Measurements from ENCODE around the gene CFAP141.

CFAP141 gene

GRCh38 chr1:154178013-154178412 lies 28.1 kb downstream of the CFAP141 start:
- DNase-seq (ENCODE audit: extremely low spot score, insufficient read length, low read depth): no peak
- no peak for FAIRE-seq

GRCh38 chr1:154176337-154176736 lies 29.8 kb downstream of the CFAP141 start:
- no peak for DNase-seq (ENCODE audit: extremely low spot score, insufficient read length, low read depth)
- no peak for FAIRE-seq

DNA sequence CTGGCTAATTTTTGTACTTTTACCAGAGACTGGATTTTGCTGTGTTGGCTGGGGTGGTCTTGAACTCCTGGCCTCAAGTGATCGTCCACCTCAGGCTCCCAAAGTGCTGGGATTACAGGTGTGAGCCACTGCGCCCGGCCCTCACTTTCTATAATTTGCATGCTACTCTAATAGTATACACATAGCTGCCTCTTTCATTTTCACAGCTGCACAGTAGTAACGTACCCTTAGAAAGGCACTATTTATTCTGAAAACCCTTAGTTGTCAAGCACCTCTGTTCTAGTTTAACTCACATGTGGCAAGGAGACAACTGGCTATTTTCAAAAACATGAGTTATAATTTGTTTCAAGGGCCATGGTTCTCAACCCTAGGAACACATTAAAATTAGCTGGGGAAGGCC lies 31.5 kb downstream of the CFAP141 start:
- no peak for FAIRE-seq
- no peak for DNase-seq (ENCODE audit: extremely low spot score, insufficient read length, low read depth)

- FAIRE-seq: no peak
- DNase-seq (ENCODE audit: extremely low spot score, insufficient read length, low read depth): no peak
These were observed 34.3 kb downstream of the CFAP141 start for GRCh38 chr1:154171880-154172279.

DNA sequence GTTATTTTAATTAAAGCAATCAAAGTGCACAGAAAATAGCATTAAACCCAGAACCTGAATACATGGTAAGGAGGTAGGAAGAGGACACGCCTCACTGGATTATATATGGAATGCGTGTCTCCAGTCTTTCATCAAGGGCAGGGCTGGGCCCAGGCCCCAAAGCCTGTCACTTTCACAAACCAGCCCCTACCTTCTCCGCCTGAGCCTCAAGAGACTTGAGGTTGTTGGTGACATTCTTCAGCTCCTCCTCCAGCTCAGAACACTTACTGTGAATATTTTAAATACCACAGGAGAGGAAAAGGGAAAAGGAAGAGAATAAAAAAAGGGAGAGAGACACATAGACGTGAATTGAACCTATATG lies 34.9 kb downstream of the CFAP141 start:
- FAIRE-seq: no peak
- no peak for DNase-seq (ENCODE audit: extremely low spot score, insufficient read length, low read depth)

DNA sequence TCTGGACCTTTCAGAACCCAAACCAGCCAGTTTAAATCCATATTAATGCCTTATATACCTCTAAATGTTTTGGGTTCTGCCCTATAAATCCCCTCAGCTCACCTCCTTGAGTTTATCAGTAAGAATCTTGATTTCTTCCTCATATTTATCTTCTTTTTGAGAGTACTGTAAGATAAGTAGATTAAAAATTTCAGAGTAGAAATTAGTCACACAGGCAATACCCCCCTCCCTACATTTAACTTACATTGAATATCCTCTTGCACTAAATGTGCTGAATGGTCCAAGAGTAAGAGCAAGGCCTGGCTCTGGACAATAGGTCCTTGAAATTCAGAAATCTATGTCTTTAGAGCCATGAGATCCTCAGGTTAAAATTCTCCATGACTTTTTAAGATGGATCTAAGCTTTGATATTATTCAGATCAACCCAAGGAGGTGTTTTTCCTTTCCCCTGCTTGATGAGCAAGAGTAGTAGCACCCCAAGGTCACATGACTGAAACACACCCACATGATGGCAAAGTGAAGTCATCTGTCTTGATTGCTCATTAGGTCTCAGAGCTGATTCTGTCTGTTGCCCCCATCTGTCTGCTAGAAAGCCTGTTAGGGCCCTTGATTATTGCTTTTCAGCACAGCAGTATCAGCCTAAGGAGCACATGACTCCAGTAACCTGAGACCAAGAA lies 35.4 kb downstream of the CFAP141 start:
- DNase-seq (ENCODE audit: extremely low spot score, insufficient read length, low read depth) (no peak), FAIRE-seq (peak; percentile 66)

DNA sequence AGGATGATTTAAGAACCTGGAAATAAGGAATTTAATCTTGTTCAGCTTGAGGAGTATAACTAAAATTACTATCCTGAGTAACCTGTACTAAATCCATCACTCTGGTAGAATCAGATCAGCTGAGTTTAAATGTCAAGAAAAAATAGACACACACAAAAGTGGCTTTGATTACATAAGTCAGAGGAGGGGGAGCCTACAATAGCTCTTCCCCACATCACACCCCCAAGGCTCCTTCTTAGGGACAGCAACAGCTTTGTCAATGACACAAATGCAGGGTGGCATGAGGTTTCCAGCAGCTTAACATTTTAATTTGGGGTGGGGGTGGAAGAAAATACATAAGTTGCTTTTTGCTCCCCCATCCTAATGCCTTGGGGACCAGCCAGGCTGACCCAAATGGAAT lies 38.7 kb downstream of the CFAP141 start:
- no peak for FAIRE-seq

DNA sequence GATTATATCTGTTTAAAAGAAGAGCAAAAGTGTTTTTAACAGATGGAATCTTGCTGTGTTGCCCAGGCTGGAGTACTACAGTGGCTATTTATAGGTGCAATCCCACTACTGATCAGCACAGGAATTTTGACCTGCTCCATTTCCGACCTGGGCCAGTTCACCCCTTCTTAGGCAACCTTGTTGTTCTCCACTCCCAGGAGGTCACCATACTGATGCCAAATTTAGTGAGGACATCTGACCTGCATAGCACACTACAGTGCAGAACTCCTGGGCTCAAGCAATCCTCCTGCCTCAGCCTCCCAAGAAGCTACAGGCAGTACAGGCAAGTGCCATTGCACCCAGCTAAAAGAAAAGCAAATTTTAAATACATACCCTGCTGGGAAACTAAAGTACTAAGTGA lies 39.9 kb downstream of the CFAP141 start:
- FAIRE-seq (no peak), DNase-seq (ENCODE audit: extremely low spot score, insufficient read length, low read depth) (no peak)

More for the DNA sequence above, 38.7 kb downstream of the CFAP141 start:
- DNase-seq (ENCODE audit: extremely low spot score, insufficient read length, low read depth): no peak

GRCh38 chr1:154159554-154159953 lies 46.6 kb downstream of the CFAP141 start:
- FAIRE-seq (no peak), DNase-seq (ENCODE audit: extremely low spot score, insufficient read length, low read depth) (no peak)

DNA sequence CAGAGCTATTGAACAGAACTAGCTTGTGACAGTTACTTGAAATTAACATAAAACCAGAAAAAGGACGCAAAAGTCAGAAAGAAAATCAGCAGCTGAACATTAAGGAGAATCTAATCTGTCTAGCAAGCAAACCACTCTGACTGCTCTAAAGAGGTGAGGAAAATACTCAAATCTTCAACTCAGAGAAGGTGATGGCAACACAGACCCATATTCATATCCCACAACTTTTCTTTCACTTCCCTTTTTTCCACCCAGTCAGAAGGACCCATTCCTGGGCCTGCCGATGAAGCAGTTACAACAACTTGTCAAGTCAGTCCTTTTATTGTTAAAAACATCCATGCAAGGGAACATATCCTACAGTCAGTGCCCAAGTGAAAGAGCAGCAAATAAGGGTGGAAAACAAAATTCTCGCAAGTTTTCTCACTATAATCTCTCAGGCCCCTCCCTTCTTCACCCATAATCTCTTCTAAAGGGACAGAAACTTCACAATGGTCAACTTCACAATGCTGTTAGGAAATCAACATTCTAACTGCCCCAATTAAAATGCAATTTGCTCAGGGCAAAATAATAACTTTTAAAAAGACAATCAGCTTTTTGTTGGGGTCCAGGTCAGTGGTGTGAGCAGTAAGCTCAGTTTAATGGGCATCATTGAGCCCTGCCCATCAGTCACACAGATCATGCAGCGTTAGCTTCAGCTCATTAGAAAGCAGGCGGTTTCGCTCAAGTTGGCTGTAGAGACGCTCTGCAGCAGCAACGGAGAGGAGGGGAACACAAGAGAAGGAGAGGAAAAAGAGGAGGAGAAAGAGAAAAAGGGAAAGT lies 47.6 kb downstream of the CFAP141 start:
- FAIRE-seq (no peak), DNase-seq (ENCODE audit: extremely low spot score, insufficient read length, low read depth) (no peak)

DNA sequence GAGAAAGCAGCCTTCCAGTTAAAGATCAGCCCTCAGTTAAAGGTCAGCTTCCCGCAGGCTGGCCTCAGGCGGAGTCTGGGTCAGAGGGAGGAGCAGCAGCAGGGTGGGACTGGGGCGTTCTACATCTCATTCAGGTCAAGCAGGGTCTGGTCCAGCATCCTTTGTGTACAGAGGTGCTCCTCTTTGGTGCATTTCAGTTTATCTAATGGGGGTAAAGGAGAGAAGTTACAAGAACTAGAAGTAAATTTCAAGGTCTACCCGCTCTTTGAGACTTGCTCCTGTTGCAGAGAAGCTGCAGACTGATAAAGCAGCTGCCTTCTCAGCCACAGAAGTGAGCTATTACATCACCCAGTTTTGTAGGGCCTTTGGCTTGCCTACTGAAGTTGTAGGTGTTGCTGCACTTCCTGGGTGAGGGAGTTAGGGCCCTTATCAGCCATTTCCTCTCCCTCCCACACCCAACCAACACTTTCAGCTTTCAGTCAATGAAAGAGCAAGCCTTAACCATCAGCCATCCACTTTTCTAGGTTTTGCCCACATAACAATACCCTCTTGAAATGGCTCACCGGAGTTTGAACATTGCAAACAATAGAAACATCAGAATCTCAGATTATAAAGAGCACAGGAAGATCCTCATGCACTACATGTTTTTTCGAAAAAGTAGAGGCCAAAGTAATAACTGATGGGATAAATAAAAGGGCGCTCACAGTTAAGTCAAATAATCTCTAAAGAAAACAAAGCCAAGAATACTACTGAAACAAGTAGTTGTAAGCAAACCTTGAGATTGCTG lies 48.4 kb downstream of the CFAP141 start:
- DNase-seq (ENCODE audit: extremely low spot score, insufficient read length, low read depth) (peak; percentile 47), FAIRE-seq (peak; percentile 80)

GRCh38 chr1:154155251-154155650 lies 50.9 kb downstream of the CFAP141 start:
- FAIRE-seq (no peak), DNase-seq (ENCODE audit: extremely low spot score, insufficient read length, low read depth) (no peak)

GRCh38 chr1:154154534-154155191 lies 51.5 kb downstream of the CFAP141 start, which contains the start of gene NUP210L:
NUP210L (minus strand) TSS chr1:154155073.
- no peak for FAIRE-seq
- no peak for DNase-seq (ENCODE audit: extremely low spot score, insufficient read length, low read depth)

DNA sequence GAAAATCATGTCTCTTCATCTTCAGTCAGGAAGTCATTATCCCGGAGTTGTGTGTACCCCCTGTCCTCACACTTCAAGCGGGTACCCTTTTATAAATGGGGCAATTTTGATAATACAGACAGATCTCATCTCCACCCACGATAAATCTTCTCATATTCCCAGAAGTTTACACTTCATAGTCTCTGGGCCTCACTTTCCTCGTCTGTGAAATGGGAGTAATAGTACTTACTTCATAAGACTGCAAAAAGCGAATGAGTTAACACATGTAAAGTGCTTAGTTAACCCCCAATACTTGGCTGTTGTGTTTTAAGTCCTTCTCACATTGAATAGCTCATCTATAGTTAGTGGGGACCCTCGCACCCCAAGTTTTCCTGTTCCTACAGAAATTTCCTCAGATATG lies 52.1 kb downstream of the CFAP141 start:
- no peak for DNase-seq (ENCODE audit: extremely low spot score, insufficient read length, low read depth)
- FAIRE-seq: no peak

DNA sequence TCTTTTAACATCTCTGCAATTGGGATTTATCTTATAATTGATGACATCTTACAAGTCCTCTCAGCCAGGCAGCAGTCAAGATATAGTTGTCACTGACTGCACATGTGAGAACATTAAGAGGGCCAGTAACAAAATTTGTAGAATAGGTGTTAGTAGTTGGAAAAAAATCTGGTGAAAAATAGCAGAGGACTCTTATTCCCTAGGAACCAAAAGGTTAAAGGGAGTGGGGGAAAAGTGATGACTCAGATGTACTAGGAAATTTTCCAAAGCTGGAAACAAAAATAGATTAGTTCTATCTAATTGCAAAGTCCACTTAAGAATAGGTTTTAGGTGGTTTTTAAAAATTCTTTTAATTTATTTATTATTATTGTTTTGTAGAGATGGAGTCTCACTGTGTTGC lies 54.8 kb downstream of the CFAP141 start:
- FAIRE-seq (no peak), DNase-seq (ENCODE audit: extremely low spot score, insufficient read length, low read depth) (no peak)
